ENCODE results near the gene RELA. TPM values are rescaled to one million over a fixed set of nuclear protein-coding genes. Genes with fewer than 3 reads are reported as not detected.

The RELA gene
- polyA plus RNA-seq, 3 donors = 21.3 to 67.9 (median 30.9) TPM

DNA sequence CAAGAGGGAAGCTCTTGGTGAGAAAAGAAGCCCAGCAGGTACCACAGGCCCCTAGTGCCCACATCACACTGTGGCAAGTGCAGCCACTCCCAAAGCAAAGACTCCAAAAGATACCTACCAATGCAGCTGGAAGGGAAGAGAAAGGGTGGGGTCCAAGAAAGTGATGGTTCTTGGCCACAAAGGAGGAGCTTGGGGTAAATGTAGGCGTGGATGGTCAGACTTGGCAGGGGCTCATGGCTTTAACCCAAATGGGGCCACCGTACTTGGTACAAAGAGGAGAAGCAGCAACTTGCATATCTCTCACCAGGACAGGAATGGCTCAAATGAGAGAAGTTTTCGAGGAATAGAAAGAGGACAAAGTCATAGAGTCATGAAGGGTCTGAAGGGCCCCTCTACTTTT, 53.5 kb downstream of the RELA start:
- Mint-ChIP-seq H3K27me3 (ENCODE audit: low read depth in 3 of 3) (no peaks in the 10 kb centered on the region), H3K4me1 (peaks cover 40% of the 10 kb centered on the region), H3K9me3 (peaks cover 0 to 2% (median 0%) of the 10 kb centered on the region in 7 donors), H3K4me3 (no peak overlapping the region), H3K36me3 (peaks cover 64 to 79% of the 10 kb centered on the region in 2 donors), H3K27ac (peak overlapping the region in 3 of 7 donors; percentile 57 to 97 (median 80))
- intact Hi-C loops (cut with micrococcal nuclease) = no loop called here
- TF ChIP-seq, protein P1, sequence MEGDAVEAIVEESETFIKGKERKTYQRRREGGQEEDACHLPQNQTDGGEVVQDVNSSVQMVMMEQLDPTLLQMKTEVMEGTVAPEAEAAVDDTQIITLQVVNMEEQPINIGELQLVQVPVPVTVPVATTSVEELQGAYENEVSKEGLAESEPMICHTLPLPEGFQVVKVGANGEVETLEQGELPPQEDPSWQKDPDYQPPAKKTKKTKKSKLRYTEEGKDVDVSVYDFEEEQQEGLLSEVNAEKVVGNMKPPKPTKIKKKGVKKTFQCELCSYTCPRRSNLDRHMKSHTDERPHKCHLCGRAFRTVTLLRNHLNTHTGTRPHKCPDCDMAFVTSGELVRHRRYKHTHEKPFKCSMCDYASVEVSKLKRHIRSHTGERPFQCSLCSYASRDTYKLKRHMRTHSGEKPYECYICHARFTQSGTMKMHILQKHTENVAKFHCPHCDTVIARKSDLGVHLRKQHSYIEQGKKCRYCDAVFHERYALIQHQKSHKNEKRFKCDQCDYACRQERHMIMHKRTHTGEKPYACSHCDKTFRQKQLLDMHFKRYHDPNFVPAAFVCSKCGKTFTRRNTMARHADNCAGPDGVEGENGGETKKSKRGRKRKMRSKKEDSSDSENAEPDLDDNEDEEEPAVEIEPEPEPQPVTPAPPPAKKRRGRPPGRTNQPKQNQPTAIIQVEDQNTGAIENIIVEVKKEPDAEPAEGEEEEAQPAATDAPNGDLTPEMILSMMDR (IDR thresholded peaks at IDR 0.05) = no peak
- no peak for DNase-seq
- H3K4me3 ChIP-seq (replicated peaks in 1 of 3; ENCODE audit: low read depth in 2 of 3, low read length in 3 of 3) = peak overlapping the region in 1 of 3 experiments; percentile 96
- H3K9ac ChIP-seq (ENCODE audit: insufficient read depth, low read length, poor library complexity, severe bottlenecking) = no peak overlapping the region
- no peaks in the 10 kb centered on the region for H3K27me3 ChIP-seq (ENCODE audit: control insufficient read depth in 2 of 2, insufficient read depth in 2 of 2, low read length in 2 of 2)
- peaks cover 86% of the 10 kb centered on the region for H3K79me2 ChIP-seq (ENCODE audit: insufficient read depth, low read length)
- peaks cover 60 to 63% of the 10 kb centered on the region in 2 donors for H3K36me3 ChIP-seq (replicated peaks in 1 of 2; ENCODE audit: control insufficient read depth in 1 of 2, insufficient read depth in 2 of 2, low read length in 2 of 2)
- peaks cover 39 to 47% of the 10 kb centered on the region in 2 donors for H3K4me1 ChIP-seq (ENCODE audit: control insufficient read depth in 1 of 2, insufficient read depth in 2 of 2, low read length in 2 of 2)
- no peaks in the 10 kb centered on the region for H3K9me3 ChIP-seq (replicated peaks in 1 of 2; ENCODE audit: control insufficient read depth in 1 of 2, insufficient read depth in 1 of 2, low read length in 2 of 2)
- H3K4me2 ChIP-seq (replicated peaks; ENCODE audit: extremely low read depth, low read length, poor library complexity, severe bottlenecking) = no peak overlapping the region
- H3K27ac ChIP-seq (ENCODE audit: low read depth in 1 of 2, low read length in 2 of 2) = peak overlapping the region in 1 of 2 donors; percentile 96
- H4K20me1 ChIP-seq (ENCODE audit: insufficient read depth, low read length) = peaks cover 98% of the 10 kb centered on the region
- WGBS (ENCODE audit: insufficient coverage) = 85% methylated on average over 2 of the region's 3 CpGs
- H2AFZ ChIP-seq (ENCODE audit: insufficient read depth, low read depth, low read length, poor library complexity, severe bottlenecking) = no peak overlapping the region

DNA sequence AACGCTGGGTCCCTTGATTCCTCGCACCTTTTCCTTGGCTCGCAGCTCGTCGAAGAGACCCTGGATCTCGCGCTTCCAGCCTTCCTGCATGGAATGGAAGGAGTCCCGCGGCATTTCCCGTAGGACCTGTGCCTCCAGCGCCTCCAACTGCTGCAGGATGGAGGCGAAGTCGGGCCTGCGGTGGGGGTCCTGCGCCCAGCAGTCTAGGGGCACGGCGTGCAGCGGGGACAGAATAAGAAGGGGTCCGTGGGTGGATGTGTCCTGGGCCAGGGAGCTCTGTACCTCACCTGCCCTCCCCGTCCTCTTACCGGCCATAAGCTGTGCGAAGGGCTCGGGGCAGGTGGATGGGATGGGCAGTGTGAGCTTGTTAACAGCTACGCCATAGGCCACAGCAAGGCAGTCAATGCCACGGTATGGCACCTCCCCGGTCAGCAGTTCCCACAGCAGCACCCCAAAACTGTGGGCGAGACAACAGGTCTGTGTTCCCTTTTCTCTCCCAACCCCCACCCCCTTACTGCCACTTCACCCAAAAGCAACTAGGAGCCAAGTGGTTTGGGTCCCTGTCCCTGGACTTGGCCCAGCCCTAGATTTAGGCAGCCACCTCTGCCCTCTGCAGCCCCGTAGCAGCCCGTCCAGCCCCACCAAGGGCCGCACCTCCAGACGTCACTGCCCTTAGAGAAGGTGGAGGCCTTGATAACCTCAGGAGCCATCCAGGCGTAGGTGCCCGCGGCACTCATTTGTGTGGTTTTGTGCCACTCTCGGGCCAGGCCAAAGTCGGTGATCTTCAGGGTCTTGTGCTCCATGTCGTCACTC, 54.9 kb downstream of the RELA start:
- peaks cover 35% of the 10 kb centered on the region for H3K4me1 Mint-ChIP-seq
- WGBS (ENCODE audit: insufficient coverage) = 98% methylated on average over 37 of the region's 37 CpGs
- no peak overlapping the region for H3K4me2 ChIP-seq (replicated peaks; ENCODE audit: extremely low read depth, low read length, poor library complexity, severe bottlenecking)

More for the DNA sequence above, 54.9 kb downstream of the RELA start:
- H3K27me3 ChIP-seq (ENCODE audit: control insufficient read depth in 2 of 2, insufficient read depth in 2 of 2, low read length in 2 of 2) = no peaks in the 10 kb centered on the region
- H3K9me3 ChIP-seq (replicated peaks in 1 of 2; ENCODE audit: control insufficient read depth in 1 of 2, insufficient read depth in 1 of 2, low read length in 2 of 2) = no peaks in the 10 kb centered on the region
- peak overlapping the region in 1 of 2 donors; percentile 43 for H3K4me3 Mint-ChIP-seq
- DNase-seq = no peak
- no peak overlapping the region for H3K9ac ChIP-seq (ENCODE audit: insufficient read depth, low read length, poor library complexity, severe bottlenecking)
- H3K27me3 Mint-ChIP-seq (ENCODE audit: low read depth in 3 of 3) = no peaks in the 10 kb centered on the region
- H3K27ac ChIP-seq (ENCODE audit: low read depth in 1 of 2, low read length in 2 of 2) = no peak overlapping the region
- peaks cover 100% of the 10 kb centered on the region for H4K20me1 ChIP-seq (ENCODE audit: insufficient read depth, low read length)
- TF ChIP-seq, protein P1 (IDR thresholded peaks at IDR 0.05) = no peak
- no peak overlapping the region for H3K4me3 ChIP-seq (replicated peaks in 1 of 3; ENCODE audit: low read depth in 2 of 3, low read length in 3 of 3)
- H3K36me3 Mint-ChIP-seq = peaks cover 78 to 90% of the 10 kb centered on the region in 2 donors
- intact Hi-C loops (cut with micrococcal nuclease) = no loop called here
- peaks cover 33 to 39% of the 10 kb centered on the region in 2 donors for H3K4me1 ChIP-seq (ENCODE audit: control insufficient read depth in 1 of 2, insufficient read depth in 2 of 2, low read length in 2 of 2)
- peaks cover 73% of the 10 kb centered on the region for H3K79me2 ChIP-seq (ENCODE audit: insufficient read depth, low read length)
- H3K27ac Mint-ChIP-seq = peak overlapping the region in 2 of 7 donors; percentile 69 to 87
- peaks cover 0 to 2% (median 0%) of the 10 kb centered on the region in 7 donors for H3K9me3 Mint-ChIP-seq
- H3K36me3 ChIP-seq (replicated peaks in 1 of 2; ENCODE audit: control insufficient read depth in 1 of 2, insufficient read depth in 2 of 2, low read length in 2 of 2) = peaks cover 74 to 77% of the 10 kb centered on the region in 2 donors
- H2AFZ ChIP-seq (ENCODE audit: insufficient read depth, low read depth, low read length, poor library complexity, severe bottlenecking) = no peak overlapping the region

Data from CD14-positive monocyte (primary cell).